Activated T-cell treated with anti-CD3 and anti-CD28 coated beads, Interleukin-2, amount 50 U/mL, for 72 hours (primary cell): ENCODE results near the gene CASK. TPM values are rescaled to one million over a fixed set of nuclear protein-coding genes. Genes with fewer than 3 reads are reported as not detected.
A peak's percentile ranks its signal among the peaks of the same experiment; 100 is the strongest.

Source experiments
- ATAC-seq, 2 donors: fragments of 150-1000 bp; cut with Tn5 transposase; replicated peaks in 1 of 2; 2 replicates each; pipeline ENCODE4 v1.10.0; 2021; ENCODE audit warnings: moderate library complexity in 2 of 2, mild to moderate bottlenecking in 1 of 2
- DNase-seq, 2 donors: peaks; one replicate each; pipeline ENCODE4 v3.0.0; 2021 to 2022; ENCODE audit warnings: mixed read lengths in 1 of 2
- H3K27ac Mint-ChIP-seq: one replicate; pipeline ENCODE4 v1.8.0; 2022; ENCODE audit warnings: mild to moderate bottlenecking, moderate library complexity, mixed read lengths
- H3K27me3 Mint-ChIP-seq: one replicate; pipeline ENCODE4 v1.8.0; 2022; ENCODE audit warnings: low read depth, mixed read lengths
- H3K36me3 Mint-ChIP-seq, 2 donors: one replicate each; pipeline ENCODE4 v1.8.0; 2022; ENCODE audit warnings: mixed read lengths in 2 of 2, mild to moderate bottlenecking in 1 of 2; ENCODE audit not compliant: insufficient read depth in 2 of 2
- H3K4me1 Mint-ChIP-seq: one replicate; pipeline ENCODE4 v1.8.0; 2022; ENCODE audit warnings: low read depth, mixed read lengths
- H3K4me3 Mint-ChIP-seq, 2 donors: one replicate each; pipeline ENCODE4 v1.8.0; 2022; ENCODE audit warnings: mild to moderate bottlenecking in 2 of 2, mixed read lengths in 2 of 2, moderate library complexity in 2 of 2
- H3K9me3 Mint-ChIP-seq, 2 donors: one replicate each; pipeline ENCODE4 v1.8.0; 2022; ENCODE audit warnings: mixed read lengths in 2 of 2
- total RNA-seq, 2 donors: library from RNA; stranded (reverse); gene quantifications; one replicate each; pipeline ENCODE4 v1.2.3, GENCODE V29; 2022

CASK gene
- total RNA-seq, 2 donors from 2014 or later, result 24.0 to 36.3 TPM

DNA sequence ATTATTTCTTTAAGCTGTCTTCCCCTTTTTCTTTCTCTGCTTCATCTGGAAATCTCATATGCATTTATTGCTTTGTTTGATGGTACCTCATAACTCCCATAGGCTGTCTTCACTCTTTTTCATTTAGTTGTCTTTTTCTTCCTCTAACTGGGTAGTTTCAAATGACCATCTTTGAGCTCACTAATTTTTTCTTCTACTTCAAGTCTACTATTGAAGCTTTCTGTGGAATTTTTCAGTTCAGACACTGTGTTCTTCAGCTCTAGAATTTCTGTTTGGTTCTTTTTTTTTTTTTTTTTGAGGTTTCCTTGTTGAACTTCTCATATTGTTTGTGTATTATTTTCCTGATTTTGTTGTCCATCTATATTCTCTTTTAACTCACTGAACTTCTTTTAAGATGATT lies 23.0 kb downstream of the CASK start:
- Mint-ChIP-seq H3K4me1 (no peaks in the 10 kb centered on the region), H3K36me3 (peaks cover 19 to 30% of the 10 kb centered on the region in 2 donors), H3K9me3 (peaks cover 2 to 4% of the 10 kb centered on the region in 2 donors), H3K27me3 (no peaks in the 10 kb centered on the region), H3K4me3 (no peak overlapping the region), H3K27ac (no peak overlapping the region)
- DNase-seq, result no peak
- no peak for ATAC-seq

DNA sequence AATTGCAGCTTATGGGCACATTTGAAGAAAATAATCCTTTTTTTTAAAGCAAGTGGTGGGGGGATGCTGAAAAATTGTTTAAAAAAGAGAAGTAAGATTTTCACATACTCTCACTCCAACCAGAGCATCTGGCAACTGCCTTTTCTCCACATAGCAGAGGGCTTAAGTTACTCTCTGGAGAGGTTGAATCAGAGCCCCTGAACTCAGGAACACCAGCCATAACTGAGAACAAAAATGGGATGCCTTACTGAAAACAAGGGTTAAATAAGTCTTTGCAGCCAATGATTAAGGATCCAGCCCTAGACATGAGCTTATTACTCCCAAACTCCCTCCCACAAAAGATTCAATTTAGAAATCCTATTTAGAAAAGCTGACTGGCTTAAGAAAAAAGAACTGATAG lies 27.5 kb downstream of the CASK start:
- H3K9me3 Mint-ChIP-seq, result peaks cover 3 to 4% of the 10 kb centered on the region in 2 donors
- H3K36me3 Mint-ChIP-seq, result peaks cover 13 to 29% of the 10 kb centered on the region in 2 donors
- no peak overlapping the region for H3K4me3 Mint-ChIP-seq
- DNase-seq (no peak), ATAC-seq (no peak)
- H3K4me1 Mint-ChIP-seq, result no peaks in the 10 kb centered on the region
- no peak overlapping the region for H3K27ac Mint-ChIP-seq
- H3K27me3 Mint-ChIP-seq, result no peaks in the 10 kb centered on the region

DNA sequence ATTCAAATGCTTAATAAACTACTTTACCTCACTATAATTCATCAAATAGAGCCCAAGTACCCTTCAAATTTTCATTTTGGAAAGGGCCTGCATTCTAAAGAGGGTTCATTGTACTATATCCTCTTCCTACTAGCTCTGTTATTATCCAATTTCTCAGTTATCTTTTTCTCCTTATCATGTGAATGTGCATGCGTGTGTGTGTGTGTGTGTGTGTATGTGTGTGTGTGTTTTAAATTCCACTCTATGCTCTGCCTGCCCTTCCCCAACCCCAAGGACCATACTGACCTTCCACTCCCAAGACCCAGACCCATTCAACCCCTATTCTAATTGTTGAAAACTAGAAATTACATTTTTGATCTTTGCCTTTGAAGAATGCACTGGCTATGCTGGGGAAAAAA lies 33.3 kb downstream of the CASK start:
- Mint-ChIP-seq H3K36me3 (peaks cover 3 to 4% of the 10 kb centered on the region in 2 donors), H3K4me3 (no peak overlapping the region), H3K9me3 (peaks cover 0 to 1% of the 10 kb centered on the region in 2 donors), H3K4me1 (peaks cover 7% of the 10 kb centered on the region), H3K27ac (no peak overlapping the region), H3K27me3 (no peaks in the 10 kb centered on the region)
- DNase-seq, result no peak
- ATAC-seq, result no peak

DNA sequence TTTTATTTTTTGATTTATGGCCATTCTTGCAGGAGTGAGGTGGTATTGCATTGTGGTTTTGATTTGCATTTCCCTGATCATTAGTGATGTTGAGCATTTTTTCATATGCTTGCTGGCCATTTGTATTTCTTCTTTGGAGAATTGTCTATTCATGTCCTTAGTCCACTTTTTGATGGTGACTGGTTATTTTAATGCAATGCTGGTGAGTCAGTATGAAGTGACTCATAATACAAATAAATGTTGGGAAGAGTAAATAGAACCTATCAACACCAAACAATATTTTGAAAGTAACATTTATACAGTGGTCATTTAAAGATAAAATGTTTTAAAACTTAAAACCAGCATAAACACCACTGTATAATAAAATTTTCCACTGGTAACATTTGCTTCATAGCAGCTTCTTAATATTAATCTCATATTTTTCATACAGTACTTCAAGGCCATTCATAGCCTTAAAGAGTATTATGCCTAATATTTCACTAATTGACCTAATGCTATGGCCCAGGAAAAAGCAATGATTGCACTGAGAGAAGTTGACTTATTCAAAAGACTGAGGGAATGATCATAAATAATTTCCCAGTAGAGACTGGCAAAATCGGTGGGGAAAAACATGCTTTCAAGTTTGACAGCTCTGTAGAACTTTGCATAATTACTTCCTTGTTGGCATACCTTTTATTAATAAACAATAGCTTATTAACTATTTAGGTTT lies 33.9 kb downstream of the CASK start:
- H3K4me3 Mint-ChIP-seq, result no peak overlapping the region
- peaks cover 3 to 4% of the 10 kb centered on the region in 2 donors for H3K36me3 Mint-ChIP-seq
- DNase-seq (no peak), ATAC-seq (no peak)
- H3K27ac Mint-ChIP-seq, result no peak overlapping the region
- H3K4me1 Mint-ChIP-seq, result peaks cover 11% of the 10 kb centered on the region
- peaks cover 0 to 1% of the 10 kb centered on the region in 2 donors for H3K9me3 Mint-ChIP-seq
- no peaks in the 10 kb centered on the region for H3K27me3 Mint-ChIP-seq

DNA sequence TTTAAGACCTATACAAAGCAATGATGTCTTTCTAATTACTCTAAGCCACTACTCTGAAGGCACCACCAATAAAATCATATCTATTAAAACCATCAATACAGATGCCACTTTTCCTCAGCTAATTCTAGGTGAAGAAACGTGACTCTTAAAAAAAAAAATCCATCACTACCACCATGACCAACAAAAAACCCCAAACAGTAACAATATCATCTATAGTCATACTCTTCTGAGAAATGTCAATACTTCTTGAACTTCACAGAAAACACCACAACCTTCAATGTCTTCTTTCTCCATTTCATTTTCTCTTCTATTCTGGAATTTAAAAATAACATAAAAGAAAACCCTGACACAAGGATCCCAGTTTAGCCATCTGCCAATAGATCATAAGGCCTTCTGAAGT lies 35.7 kb downstream of the CASK start:
- DNase-seq (no peak), ATAC-seq (peak; percentile 34 to 52)
- H3K36me3 Mint-ChIP-seq, result peaks cover 0 to under 1% of the 10 kb centered on the region in 2 donors
- peak overlapping the region in 1 of 2 donors; percentile 78 for H3K4me3 Mint-ChIP-seq
- H3K27me3 Mint-ChIP-seq, result no peaks in the 10 kb centered on the region
- peak overlapping the region; percentile 91 for H3K27ac Mint-ChIP-seq
- peaks cover 0 to 3% of the 10 kb centered on the region in 2 donors for H3K9me3 Mint-ChIP-seq
- H3K4me1 Mint-ChIP-seq, result peaks cover 13% of the 10 kb centered on the region

DNA sequence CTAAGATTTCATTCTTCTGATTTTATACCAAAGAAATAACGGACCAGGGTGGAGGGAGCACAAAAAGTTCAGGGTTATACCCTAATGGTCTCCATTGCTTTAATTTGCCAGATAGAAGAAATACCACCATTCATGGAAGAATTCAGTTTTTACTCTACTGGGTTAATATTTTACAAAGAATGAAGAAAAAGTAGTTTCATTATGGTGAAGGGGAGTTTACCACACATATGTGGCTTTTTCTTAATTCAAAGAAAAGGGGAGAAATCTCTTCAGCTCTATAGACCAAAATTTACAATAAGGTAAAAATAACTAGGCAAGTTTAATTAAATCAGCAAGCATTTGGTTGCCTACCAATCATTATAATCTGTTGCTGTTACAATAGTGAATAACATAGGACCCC lies 37.6 kb downstream of the CASK start:
- Mint-ChIP-seq H3K36me3 (no peaks in the 10 kb centered on the region), H3K4me1 (peaks cover 13% of the 10 kb centered on the region), H3K27ac (no peak overlapping the region), H3K4me3 (no peak overlapping the region), H3K27me3 (no peaks in the 10 kb centered on the region), H3K9me3 (peaks cover 0 to 3% of the 10 kb centered on the region in 2 donors)
- DNase-seq, result no peak
- no peak for ATAC-seq

DNA sequence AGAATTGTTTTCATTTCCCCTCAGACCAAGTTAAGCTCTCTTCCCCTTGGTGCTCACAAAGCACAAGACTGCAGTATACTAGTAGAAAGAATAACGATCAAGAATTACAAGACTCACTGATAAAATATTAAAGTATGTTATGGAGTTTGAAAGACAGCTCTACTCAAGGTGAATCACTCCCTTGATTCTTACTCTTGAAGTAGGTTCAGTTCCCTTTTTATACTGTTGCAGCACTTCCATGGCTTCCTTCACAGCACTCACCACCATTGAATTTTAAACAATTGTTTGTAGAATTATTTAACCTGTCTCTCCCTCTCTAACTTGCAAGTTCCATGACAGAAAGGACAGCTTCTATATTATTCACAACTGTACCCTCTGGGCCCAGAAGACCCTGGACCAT lies 42.2 kb downstream of the CASK start:
- H3K36me3 Mint-ChIP-seq, result no peaks in the 10 kb centered on the region
- ATAC-seq, result no peak
- no peak for DNase-seq
- peaks cover 0 to 3% of the 10 kb centered on the region in 2 donors for H3K9me3 Mint-ChIP-seq
- no peaks in the 10 kb centered on the region for H3K27me3 Mint-ChIP-seq
- H3K4me1 Mint-ChIP-seq, result peaks cover 5% of the 10 kb centered on the region
- H3K27ac Mint-ChIP-seq, result no peak overlapping the region
- no peak overlapping the region for H3K4me3 Mint-ChIP-seq

DNA sequence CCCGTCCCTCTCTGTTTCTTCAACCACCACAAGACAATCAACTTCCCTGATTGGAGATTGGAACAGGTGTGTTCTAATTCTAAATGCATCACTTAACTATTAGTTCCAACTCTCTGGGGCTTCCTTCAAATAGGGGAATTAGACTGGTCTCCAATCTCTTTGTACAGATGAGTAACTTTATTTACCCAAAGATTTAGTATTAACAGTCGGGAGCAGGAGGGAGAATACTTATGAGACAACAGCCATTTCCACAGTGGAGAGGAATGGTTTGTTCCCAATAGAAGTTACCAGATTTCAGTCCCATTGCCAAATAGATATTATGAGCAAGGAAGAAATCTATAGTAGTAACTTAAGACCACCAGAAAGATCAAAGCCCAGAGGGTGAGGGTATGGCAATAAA lies 46.2 kb downstream of the CASK start:
- peak overlapping the region; percentile 28 for H3K27ac Mint-ChIP-seq
- no peaks in the 10 kb centered on the region for H3K27me3 Mint-ChIP-seq
- ATAC-seq (no peak), DNase-seq (no peak)
- no peaks in the 10 kb centered on the region for H3K4me1 Mint-ChIP-seq
- H3K9me3 Mint-ChIP-seq, result no peaks in the 10 kb centered on the region
- H3K4me3 Mint-ChIP-seq, result no peak overlapping the region
- H3K36me3 Mint-ChIP-seq, result no peaks in the 10 kb centered on the region

DNA sequence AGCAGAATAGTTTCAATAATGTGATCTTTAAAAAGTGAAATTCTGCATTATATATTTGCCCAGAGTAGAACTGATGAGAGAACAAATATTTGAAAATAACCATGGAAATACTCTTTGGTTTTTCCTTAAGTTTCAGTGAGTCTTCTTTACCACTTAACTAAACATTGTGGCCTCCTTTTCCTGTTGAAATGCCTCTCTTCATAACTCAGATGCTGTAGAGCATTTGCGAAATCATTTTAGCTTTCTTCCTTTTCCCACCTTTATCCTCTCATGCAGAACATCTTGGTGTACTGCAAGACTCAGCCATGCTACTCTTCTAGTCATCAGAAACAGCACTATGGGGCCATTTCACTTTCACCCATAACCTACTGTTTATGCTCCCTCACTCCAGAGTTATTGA lies 48.2 kb downstream of the CASK start:
- H3K27ac Mint-ChIP-seq, result no peak overlapping the region
- H3K27me3 Mint-ChIP-seq, result no peaks in the 10 kb centered on the region
- ATAC-seq, result no peak
- H3K9me3 Mint-ChIP-seq, result no peaks in the 10 kb centered on the region
- no peak for DNase-seq
- no peak overlapping the region for H3K4me3 Mint-ChIP-seq
- H3K4me1 Mint-ChIP-seq, result peaks cover 3% of the 10 kb centered on the region
- H3K36me3 Mint-ChIP-seq, result no peaks in the 10 kb centered on the region

DNA sequence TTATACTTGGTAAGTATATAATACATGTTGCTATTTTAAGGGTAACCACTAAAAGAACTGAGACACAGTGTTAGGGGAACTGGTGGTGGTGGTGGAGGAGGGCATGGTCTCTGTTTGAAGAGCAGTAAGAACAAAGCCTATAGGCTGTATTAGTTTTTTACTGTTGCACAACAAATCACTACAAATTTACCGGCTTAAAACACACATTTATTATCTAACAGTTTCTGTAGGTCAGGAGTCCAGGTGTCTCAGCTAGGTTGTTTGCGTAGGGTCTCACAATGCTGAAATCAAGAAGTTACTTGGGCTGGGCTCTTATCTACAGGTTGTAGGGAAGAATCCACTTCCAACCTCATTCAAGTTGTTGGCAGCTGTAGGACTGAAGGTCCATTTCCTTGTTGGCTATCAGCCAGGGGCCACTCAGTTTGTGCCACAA lies 52.6 kb downstream of the CASK start:
- no peaks in the 10 kb centered on the region for H3K27me3 Mint-ChIP-seq
- no peak for ATAC-seq
- peaks cover 0 to 2% of the 10 kb centered on the region in 2 donors for H3K36me3 Mint-ChIP-seq
- no peaks in the 10 kb centered on the region for H3K9me3 Mint-ChIP-seq
- peaks cover 14% of the 10 kb centered on the region for H3K4me1 Mint-ChIP-seq
- no peak for DNase-seq
- no peak overlapping the region for H3K27ac Mint-ChIP-seq
- no peak overlapping the region for H3K4me3 Mint-ChIP-seq

DNA sequence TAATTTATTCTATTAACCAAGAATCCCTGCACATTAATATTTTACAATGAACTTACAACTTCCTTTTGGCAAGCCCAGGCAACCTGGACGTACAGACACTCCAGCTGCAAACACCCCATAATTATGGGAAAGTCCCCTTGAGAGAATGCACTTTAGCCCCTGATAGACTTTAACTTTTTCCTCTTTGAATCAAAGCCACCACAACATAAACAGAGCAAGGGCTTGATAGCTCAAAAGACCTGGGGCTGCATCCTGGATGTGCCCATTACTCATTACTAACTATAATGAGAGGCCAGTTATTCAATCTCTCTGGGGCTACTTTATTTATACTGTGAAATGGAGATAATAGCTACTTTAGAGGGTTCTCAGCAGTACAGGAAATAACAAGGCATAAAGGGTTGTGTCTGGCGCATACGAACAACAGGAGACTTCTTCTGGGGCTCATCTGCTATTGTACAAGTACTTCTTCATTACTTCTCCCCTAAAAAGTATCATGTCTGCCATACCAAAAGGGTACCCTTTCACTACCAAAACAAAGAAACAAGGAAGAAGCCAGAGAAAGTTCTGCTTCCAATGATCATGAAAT lies 54.9 kb downstream of the CASK start:
- Mint-ChIP-seq H3K36me3 (peaks cover 0 to 2% of the 10 kb centered on the region in 2 donors), H3K9me3 (no peaks in the 10 kb centered on the region), H3K4me3 (no peak overlapping the region), H3K4me1 (peaks cover 17% of the 10 kb centered on the region), H3K27ac (peak overlapping the region; percentile 11), H3K27me3 (no peaks in the 10 kb centered on the region)
- DNase-seq (no peak), ATAC-seq (no peak)

DNA sequence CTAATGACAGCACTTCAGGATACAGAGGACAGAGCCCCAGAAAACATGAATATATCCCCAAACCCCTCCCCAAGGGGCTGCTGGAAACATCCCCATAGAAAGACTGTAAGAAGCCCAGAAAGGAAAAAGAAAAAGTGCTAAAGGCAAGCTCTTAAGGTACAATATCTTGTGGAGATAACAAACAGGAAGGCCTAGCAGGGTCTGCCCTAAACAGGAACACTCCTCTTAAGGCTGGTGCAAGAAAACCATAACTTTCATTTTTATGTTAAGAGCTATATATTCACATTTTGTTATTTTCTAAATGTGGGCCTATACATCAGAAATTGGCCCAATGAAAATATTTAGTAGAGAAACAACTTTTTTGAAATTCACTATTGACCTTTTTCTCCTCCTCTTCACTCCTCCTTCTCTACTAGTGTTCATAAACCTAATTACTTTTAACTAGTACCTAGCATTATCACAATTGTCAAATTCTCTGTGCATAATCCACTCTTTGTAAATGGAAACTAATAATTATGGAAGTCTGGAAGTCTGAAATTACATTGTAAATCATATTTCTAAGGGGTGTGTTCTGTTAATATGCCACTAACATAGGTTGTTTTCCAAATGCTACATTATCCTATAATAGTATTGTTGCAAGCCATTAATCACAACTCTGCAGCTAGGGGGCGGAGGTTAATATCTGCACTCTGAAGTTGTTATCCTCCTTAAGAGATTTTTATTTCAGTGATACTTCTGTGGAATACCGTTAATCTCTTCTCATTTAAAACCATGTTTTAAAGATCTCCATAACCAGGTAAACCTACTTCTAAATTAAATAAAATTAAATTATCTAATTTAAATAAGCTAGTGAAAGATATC lies 59.8 kb downstream of the CASK start:
- Mint-ChIP-seq H3K9me3 (no peaks in the 10 kb centered on the region), H3K27me3 (no peaks in the 10 kb centered on the region), H3K36me3 (peaks cover 0 to 2% of the 10 kb centered on the region in 2 donors), H3K27ac (peak overlapping the region; percentile 89), H3K4me1 (peaks cover 14% of the 10 kb centered on the region), H3K4me3 (peak overlapping the region in 1 of 2 donors; percentile 43)
- DNase-seq (no peak), ATAC-seq (no peak)

DNA sequence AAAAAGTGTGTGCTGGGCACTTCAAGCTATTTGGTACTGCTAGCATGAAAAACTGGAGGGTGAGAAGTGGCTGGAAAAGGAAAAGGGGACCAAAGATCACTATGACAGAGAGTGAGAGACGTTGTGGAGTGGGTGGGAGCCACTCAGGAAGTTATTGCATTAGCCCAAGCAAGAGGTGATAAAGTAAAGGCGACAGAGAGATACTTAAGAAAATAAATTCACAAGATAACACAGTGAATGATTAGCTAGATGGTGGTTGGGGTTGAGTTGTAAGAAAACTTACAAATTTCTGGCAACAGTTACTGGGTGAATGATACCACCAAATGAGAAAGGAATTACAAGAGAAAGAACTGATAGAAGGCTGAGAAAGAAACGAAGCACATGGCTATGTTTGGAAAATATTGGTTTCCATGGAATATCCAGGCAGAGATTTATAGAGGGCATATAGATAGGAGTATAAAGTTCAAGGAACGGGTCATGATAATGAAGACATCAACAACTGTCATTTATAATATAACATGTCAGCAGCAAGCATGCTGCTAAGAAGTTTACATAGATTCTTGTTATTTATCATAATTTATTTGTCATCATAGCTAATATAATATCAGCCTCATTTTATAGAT lies 60.7 kb downstream of the CASK start:
- Mint-ChIP-seq H3K4me3 (peak overlapping the region in 1 of 2 donors; percentile 19), H3K9me3 (no peaks in the 10 kb centered on the region), H3K36me3 (peaks cover 0 to 2% of the 10 kb centered on the region in 2 donors), H3K27me3 (no peaks in the 10 kb centered on the region), H3K27ac (peak overlapping the region; percentile 89), H3K4me1 (peaks cover 9% of the 10 kb centered on the region)
- ATAC-seq (no peak), DNase-seq (no peak)
